Astrocyte of the spinal cord (primary cell): ENCODE data around the gene ZBTB2.
"Not testable (repeated sequence)": the region's sequence is repeated elsewhere in the genome, so short reads cannot be mapped to it uniquely, and the experiment has no call there.

Source experiments
- DNase-seq: peaks from one replicate; pipeline ENCODE4 v3.0.0; 2011; ENCODE audit warnings: low read depth, low spot score
- H3K4me3 ChIP-seq: 2 replicates; pipeline ENCODE4 v1.5.1; 2011; ENCODE audit warnings: low read depth, mild to moderate bottlenecking, low read length, moderate library complexity
- CTCF ChIP-seq: IDR thresholded peaks from 2 replicates; pipeline ENCODE4 v1.5.1; 2012; ENCODE audit warnings: low read depth, mild to moderate bottlenecking, low read length, inconsistent platforms
- in situ Hi-C: cut with HindIII; loops from 2 replicates; pipeline ENCODE4 v1.10.0; 2017; ENCODE audit warnings: low sequenced_read_pairs

ZBTB2 gene

GRCh38 chr6:151387175-151387970 is 4.0 kb downstream of the ZBTB2 start:
- no peak overlapping the region for H3K4me3 ChIP-seq
- no peak for TF ChIP-seq CTCF
- in situ Hi-C loops = no loop called here
- DNase-seq = peak; percentile 50

- no peak for DNase-seq
- TF ChIP-seq CTCF = no peak
- no peak overlapping the region for H3K4me3 ChIP-seq
- in situ Hi-C loops = no loop called here
Observed at GRCh38 chr6:151385177-151385576, 6.2 kb downstream of the ZBTB2 start.

- no peak for DNase-seq
- TF ChIP-seq CTCF = no peak
- in situ Hi-C loops = no loop called here
- H3K4me3 ChIP-seq = no peak overlapping the region
Observed at GRCh38 chr6:151384151-151384550, 7.2 kb downstream of the ZBTB2 start.

GRCh38 chr6:151382631-151383030 is 8.7 kb downstream of the ZBTB2 start:
- in situ Hi-C loops, DNase-seq, H3K4me3 ChIP-seq: not testable (repeated sequence)

GRCh38 chr6:151381722-151382121 is 9.6 kb downstream of the ZBTB2 start:
- in situ Hi-C loops = no loop called here
- no peak for DNase-seq
- no peak for TF ChIP-seq CTCF
- H3K4me3 ChIP-seq = no peak overlapping the region

- TF ChIP-seq CTCF = no peak
- in situ Hi-C loops = no loop called here
- H3K4me3 ChIP-seq = no peak overlapping the region
- no peak for DNase-seq
Observed at GRCh38 chr6:151380848-151381205, 10.5 kb downstream of the ZBTB2 start.

- no peak for DNase-seq
- in situ Hi-C loops = no loop called here
- no peak overlapping the region for H3K4me3 ChIP-seq
- no peak for TF ChIP-seq CTCF
Observed at GRCh38 chr6:151379933-151380847, 11.2 kb downstream of the ZBTB2 start.
